K562 (cell line): ENCODE measurements around the gene CLIP2. TPM values are rescaled to one million over a fixed set of nuclear protein-coding genes. Genes with fewer than 3 reads are reported as not detected.

ENCODE experiments used
- CBFB ChIP-seq: sonication (generic); formaldehyde crosslinking; IDR thresholded peaks from 2 replicates; pipeline ENCODE4 v1.4.0; 2020; ENCODE audit warnings: mild to moderate bottlenecking, missing genetic modification reagents
- CHD1 ChIP-seq: fragments of 200-600 bp; sonication (generic); IDR thresholded peaks from one replicate; pipeline ENCODE4 v1.6.1; 2012; ENCODE audit warnings: mild to moderate bottlenecking, moderate library complexity, low read length, inconsistent platforms
- FOXA3 ChIP-seq, 2 experiments: fragments of 450-650 bp in 1 of 2; sonication (generic) in 1 of 2; formaldehyde crosslinking; IDR thresholded peaks in 1 of 2; conservative IDR thresholded peaks in 1 of 2; 2 replicates each; pipeline versions ENCODE4 v1.4.0 to v1.8.0; 2020 to 2022; ENCODE audit warnings: mild to moderate bottlenecking in 2 of 2, missing genetic modification reagents in 1 of 2
- GATAD2B ChIP-seq: fragments of 450-650 bp; IDR thresholded peaks from 2 replicates; pipeline ENCODE4 v1.6.1; 2017; ENCODE audit warnings: mild to moderate bottlenecking, borderline replicate concordance
- HMGXB4 ChIP-seq: sonication (generic); formaldehyde crosslinking; IDR thresholded peaks from 2 replicates; pipeline ENCODE4 v1.8.1; 2023; ENCODE audit warnings: mild to moderate bottlenecking, missing genetic modification reagents
- JUN ChIP-seq, 2 experiments: sonication (generic) in 1 of 2; formaldehyde crosslinking in 1 of 2; IDR thresholded peaks; 2 replicates each; pipeline versions ENCODE4 v1.6.1 to v1.8.0; 2012 to 2022; ENCODE audit warnings: borderline replicate concordance in 2 of 2, mild to moderate bottlenecking in 2 of 2, improper control_type of control experiment in 1 of 2, low read depth in 1 of 2, low read length in 1 of 2, missing genetic modification reagents in 1 of 2
- JUND ChIP-seq, 2 experiments: IDR thresholded peaks; 2 replicates in 1 of 2; 3 replicates in 1 of 2; pipeline ENCODE4 v1.6.1; 2011; ENCODE audit warnings: borderline replicate concordance in 2 of 2, low read depth in 2 of 2, low read length in 2 of 2, improper control_type of control experiment in 1 of 2, missing biosample characterization in 1 of 2, missing genetic modification characterization in 1 of 2, missing genetic modification reagents in 1 of 2
- NEUROD1 ChIP-seq: fragments of 150-350 bp; IDR thresholded peaks from 2 replicates; pipeline ENCODE4 v1.6.1; 2014; ENCODE audit warnings: borderline replicate concordance, low read length, low read depth; ENCODE audit not compliant: partially characterized antibody
- NFATC3 ChIP-seq: fragments of 450-650 bp; IDR thresholded peaks from 2 replicates; pipeline ENCODE4 v1.6.1; 2017; ENCODE audit warnings: mild to moderate bottlenecking
- NR4A1 ChIP-seq, 2 experiments: fragments of 250-450 bp in 1 of 2; fragments of 450-650 bp in 1 of 2; sonication (Bioruptor Pico) in 1 of 2; IDR thresholded peaks; 2 replicates each; pipeline versions ENCODE4 v1.4.0 to v1.6.1; 2016 to 2020; ENCODE audit warnings: mild to moderate bottlenecking in 2 of 2, missing compliant biosample characterization in 1 of 2, missing genetic modification characterization in 1 of 2, moderate library complexity in 1 of 2
- PHF21A ChIP-seq: fragments of 450-650 bp; IDR thresholded peaks from 2 replicates; pipeline ENCODE4 v1.6.1; 2017; ENCODE audit warnings: low read depth, borderline replicate concordance
- POLR2G ChIP-seq: fragments of 200-400 bp; formaldehyde crosslinking; IDR thresholded peaks from 2 replicates; pipeline ENCODE4 v1.6.1; 2017; ENCODE audit warnings: low read depth, mild to moderate bottlenecking, antibody characterized with exemption, low read length, moderate library complexity
- RB1 ChIP-seq: fragments of 450-650 bp; IDR thresholded peaks from 2 replicates; pipeline ENCODE4 v1.6.1; 2017; ENCODE audit warnings: low read depth, mild to moderate bottlenecking
- RBM15 ChIP-seq: fragments of 200-400 bp; formaldehyde crosslinking; IDR thresholded peaks from 2 replicates; pipeline ENCODE4 v1.6.1; 2018; ENCODE audit warnings: mild to moderate bottlenecking, low read length, moderate library complexity; ENCODE audit not compliant: insufficient read depth
- TAF15 ChIP-seq: fragments of 200-400 bp; formaldehyde crosslinking; IDR thresholded peaks from 2 replicates; pipeline ENCODE4 v1.6.1; 2017; ENCODE audit warnings: mild to moderate bottlenecking, low read depth, low read length, moderate library complexity
- TCF3 ChIP-seq: sonication (generic); formaldehyde crosslinking; IDR thresholded peaks from 2 replicates; pipeline ENCODE4 v1.4.0; 2020; ENCODE audit warnings: mild to moderate bottlenecking, missing genetic modification reagents
- U2AF2 ChIP-seq: fragments of 200-400 bp; formaldehyde crosslinking; optimal IDR thresholded peaks from 2 replicates; pipeline ENCODE3; 2017; ENCODE audit warnings: low read depth, mild to moderate bottlenecking, low read length
- ZFP30 ChIP-seq: fragments of 250-450 bp; sonication (Bioruptor Pico); IDR thresholded peaks from 2 replicates; pipeline ENCODE4 v1.8.0; 2022; ENCODE audit warnings: moderate library complexity, mild to moderate bottlenecking, inconsistent platforms, borderline replicate concordance
- ZNF280B ChIP-seq: fragments of 250-450 bp; sonication (Bioruptor Pico); IDR thresholded peaks from 2 replicates; pipeline ENCODE4 v1.5.1; 2021; ENCODE audit warnings: mild to moderate bottlenecking
- ZNF282 ChIP-seq: sonication (generic); formaldehyde crosslinking; IDR thresholded peaks from 2 replicates; pipeline ENCODE4 v1.8.1; 2023; ENCODE audit warnings: missing genetic modification reagents
- ZNF764 ChIP-seq: fragments of 250-450 bp; sonication (Bioruptor Pico); IDR thresholded peaks from 2 replicates; pipeline ENCODE4 v1.4.0; 2020; ENCODE audit warnings: low read depth, mild to moderate bottlenecking, moderate library complexity
- polyA plus RNA-seq, 8 experiments: library from polyadenylated mRNA; depleted of rRNA in 4 of 8; stranded (reverse) in 5 of 8; unstranded in 3 of 8; fragments of >200 nt; fragmentation: Nextera tagmentation in 2 of 8; fragmentation: Illumina TruSeq in 1 of 8; extraction: Ambion mirVana in 2 of 8; extraction: Trizol in 1 of 8; gene quantifications; 2 replicates each; pipeline versions ENCODE4 v1.2.1 to v1.2.3, GENCODE V29; 2011 to 2014; ENCODE audit warnings: inconsistent platforms in 1 of 8, missing spikeins in 1 of 8
- total RNA-seq, 7 experiments: library from RNA; depleted of rRNA in 6 of 7; stranded (reverse); fragments of >200 nt in 6 of 7; fragmentation: Illumina TruSeq in 2 of 7; extraction: Trizol in 2 of 7; gene quantifications; 2 replicates each; pipeline versions ENCODE4 v1.2.1 to v1.2.3, GENCODE V29; 2011 to 2021; ENCODE audit warnings: low replicate concordance in 1 of 7
- TF ChIP-seq, protein P1 (sequence below): fragments of 250-450 bp; sonication (Bioruptor Pico); IDR thresholded peaks from 2 replicates; pipeline ENCODE4 v1.5.0; 2021

Gene CLIP2
- total and polyA plus RNA-seq, 9 of the 15 experiments (the other 6 are each of a cell fraction or from before 2014, with no cell fraction given): 0.07 to 5.4 (median 2.1) TPM

GRCh38 chr7:74254129-74254857, 34.9 kb upstream of the CLIP2 start, which contains the start of gene RFC2 (continued):
- TF ChIP-seq ZNF280B (CRISPR knock-in tag): no peak
- TF ChIP-seq ZNF764 (CRISPR knock-in tag): no peak
- TF ChIP-seq ZNF282 (CRISPR knock-in tag): no peak
- TF ChIP-seq CHD1: peak; percentile 50
- peak; percentile 86 for TF ChIP-seq HMGXB4 (CRISPR knock-in tag)
- no peak for TF ChIP-seq U2AF2
- TF ChIP-seq TCF3: peak; percentile 27
- TF ChIP-seq TAF15: no peak
- TF ChIP-seq JUND (IDR thresholded peaks at IDR 0.05; ENCODE audit: borderline replicate concordance, low read depth, low read length): peak; percentile 65; the same call in 1 of the 2 replicates
- TF ChIP-seq JUND (tag; IDR thresholded peaks at IDR 0.05; ENCODE audit: borderline replicate concordance, low read depth, low read length): peak; percentile 49; the same call in 1 of the 3 replicates
- peak; percentile 43; the same call in 1 of the 2 replicates for TF ChIP-seq JUN (IDR thresholded peaks at IDR 0.05; ENCODE audit: borderline replicate concordance, low read depth, low read length)
- TF ChIP-seq JUN (CRISPR knock-in tag; IDR thresholded peaks at IDR 0.05; ENCODE audit: borderline replicate concordance): peak; percentile 61; the same call in 1 of the 2 replicates
- no peak for TF ChIP-seq ZFP30 (CRISPR knock-in tag)
- TF ChIP-seq PHF21A: peak; percentile 47; the same call in 1 of the 2 replicates
- TF ChIP-seq NR4A1 (CRISPR knock-in tag; IDR thresholded peaks at IDR 0.05): peak; percentile 67
- no peak for TF ChIP-seq NR4A1 (tag; IDR thresholded peaks at IDR 0.05)
- peak; percentile 95 for TF ChIP-seq CBFB (CRISPR knock-in tag)
- TF ChIP-seq NFATC3: no peak
- no peak for TF ChIP-seq RBM15
- peak; percentile 58 for TF ChIP-seq NEUROD1
- no peak for TF ChIP-seq FOXA3 (CRISPR knock-in tag; conservative IDR thresholded peaks at IDR 0.05 in 1 of 2, IDR thresholded peaks at IDR 0.05 in 1 of 2)
- TF ChIP-seq RB1: peak; percentile 100
- TF ChIP-seq, protein P1, sequence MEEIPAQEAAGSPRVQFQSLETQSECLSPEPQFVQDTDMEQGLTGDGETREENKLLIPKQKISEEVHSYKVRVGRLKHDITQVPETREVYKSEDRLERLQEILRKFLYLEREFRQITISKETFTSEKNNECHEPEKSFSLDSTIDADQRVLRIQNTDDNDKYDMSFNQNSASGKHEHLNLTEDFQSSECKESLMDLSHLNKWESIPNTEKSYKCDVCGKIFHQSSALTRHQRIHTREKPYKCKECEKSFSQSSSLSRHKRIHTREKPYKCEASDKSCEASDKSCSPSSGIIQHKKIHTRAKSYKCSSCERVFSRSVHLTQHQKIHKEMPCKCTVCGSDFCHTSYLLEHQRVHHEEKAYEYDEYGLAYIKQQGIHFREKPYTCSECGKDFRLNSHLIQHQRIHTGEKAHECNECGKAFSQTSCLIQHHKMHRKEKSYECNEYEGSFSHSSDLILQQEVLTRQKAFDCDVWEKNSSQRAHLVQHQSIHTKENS (CRISPR knock-in tag): no peak
- peak; percentile 97 for TF ChIP-seq POLR2G
- no peak for TF ChIP-seq GATAD2B
